GM18517 (cell line): ENCODE data around the gene MASTL.

Experiments used
- ATAC-seq: cut with Tn5 transposase; IDR thresholded peaks from one replicate; pipeline ENCODE4 v1.9.1; 2021; ENCODE audit warnings: mild to moderate bottlenecking, moderate library complexity; ENCODE audit not compliant: unreplicated experiment

Gene MASTL

DNA sequence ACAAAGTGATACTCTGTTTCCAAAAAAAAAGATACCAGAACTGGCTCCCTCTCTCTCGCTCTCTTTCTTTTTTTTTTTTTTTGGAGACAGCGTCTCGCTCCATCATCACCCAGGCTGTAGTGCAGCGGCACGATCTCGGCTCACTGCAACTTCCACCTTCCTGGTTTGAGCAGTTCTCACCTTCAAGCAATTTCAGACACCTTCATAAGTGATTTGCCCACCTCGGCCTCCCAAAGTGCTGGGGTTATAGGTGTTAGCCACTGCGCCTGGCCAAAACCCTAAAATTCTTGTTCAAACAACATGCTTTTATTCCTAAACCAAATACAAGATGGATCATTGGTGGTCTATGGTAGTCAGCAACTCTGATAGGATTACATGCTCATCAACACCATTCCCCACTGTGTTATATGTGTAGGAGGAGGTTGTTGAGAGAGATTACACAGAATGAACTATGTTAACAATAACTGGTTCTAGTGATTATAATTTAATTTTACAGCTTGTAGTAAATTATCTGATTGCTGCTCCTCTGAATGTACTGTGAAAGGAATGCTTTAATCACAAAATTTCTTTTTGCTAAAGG, 69.9 kb downstream of the MASTL start:
- ATAC-seq, result no peak

DNA sequence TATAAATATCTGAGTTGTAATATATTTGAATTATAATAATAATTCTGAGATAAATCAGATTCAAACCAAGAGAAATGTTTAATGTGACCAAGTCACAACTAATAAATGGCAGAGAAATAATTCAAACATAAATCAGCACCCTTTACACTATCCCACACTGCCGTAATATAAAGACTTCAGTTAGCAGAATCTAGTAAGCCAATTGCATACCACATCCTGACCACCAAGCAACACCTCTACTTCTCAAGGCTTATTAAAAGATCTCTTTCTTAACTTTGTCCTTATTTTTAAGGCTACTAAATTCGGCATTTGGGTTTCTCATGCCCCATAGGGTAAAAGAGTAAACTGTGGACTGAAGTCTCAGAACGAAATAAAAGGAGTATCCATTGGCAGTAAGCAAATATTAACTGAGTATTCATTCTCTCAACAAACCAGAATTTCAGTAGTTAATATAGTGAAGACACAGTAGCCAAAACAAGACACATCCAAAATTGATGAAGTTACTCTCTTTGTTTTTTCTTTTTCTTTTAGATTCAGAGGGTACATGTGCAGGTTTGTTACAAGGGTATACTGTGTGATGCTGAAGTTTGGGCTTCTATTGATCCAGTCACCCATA, 70.6 kb downstream of the MASTL start:
- ATAC-seq, result no peak

DNA sequence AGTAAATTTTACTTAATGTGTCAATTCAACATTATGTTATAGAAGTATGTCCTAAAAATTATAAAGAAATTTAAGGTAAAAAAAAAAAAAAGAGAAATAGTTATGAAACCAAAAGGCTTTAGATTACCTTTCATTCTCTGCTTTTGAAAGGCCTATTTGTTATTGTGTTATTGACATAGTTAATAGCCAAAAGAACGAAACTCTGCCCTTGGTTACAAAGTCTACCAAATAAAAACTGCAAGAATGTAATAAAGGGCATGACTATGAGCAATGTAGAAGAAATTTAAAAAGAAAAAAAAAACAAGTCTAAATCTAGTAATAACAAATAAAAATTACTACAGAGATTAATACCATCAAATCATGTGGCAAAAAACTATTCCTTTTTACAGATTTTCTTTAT, 74.9 kb downstream of the MASTL start:
- ATAC-seq, result no peak

DNA sequence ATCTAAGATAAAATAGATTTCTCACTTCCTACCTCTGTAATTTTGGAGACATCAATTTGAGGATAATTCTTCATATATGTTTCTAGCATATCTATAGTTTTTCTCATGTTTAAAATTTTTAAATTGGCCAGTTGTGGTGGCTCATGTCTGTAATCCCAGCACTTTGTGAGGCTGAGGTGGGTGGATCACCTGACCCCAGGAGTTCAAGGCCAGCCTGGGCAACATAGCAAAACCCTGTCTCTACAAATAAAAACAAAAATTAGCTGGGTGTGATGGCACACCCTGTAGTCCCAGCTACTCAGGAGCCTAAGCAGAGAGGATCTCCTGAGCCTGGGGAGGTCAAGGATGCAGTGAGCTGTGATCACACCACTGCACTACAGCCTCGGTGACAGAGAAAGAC, 80.6 kb downstream of the MASTL start:
- no peak for ATAC-seq
